Hematopoietic multipotent progenitor cell treated with erythropoietin and hydrocortisone succinate and interleukin-3 and kit ligand, for 15 days (in vitro differentiated cells): ENCODE results near the gene TUBGCP2.

Experiments
- DNase-seq: peaks from one replicate; pipeline ENCODE4 v3.0.0-alpha.2; 2015; ENCODE audit warnings: low spot score

TUBGCP2 gene

GRCh38 chr10:133279326-133280226 lies 29.1 kb downstream of the TUBGCP2 start:
- no peak for DNase-seq

GRCh38 chr10:133278577-133279265 lies 30.0 kb downstream of the TUBGCP2 start:
- DNase-seq: peak; percentile 74

- DNase-seq: no peak
Measured at GRCh38 chr10:133277993-133278576, 30.6 kb downstream of the TUBGCP2 start.

GRCh38 chr10:133277277-133277992 lies 31.2 kb downstream of the TUBGCP2 start:
- DNase-seq: no peak

GRCh38 chr10:133276435-133277201 lies 32.1 kb downstream of the TUBGCP2 start, which contains the start of gene ADAM8:
ADAM8 (minus strand) TSS chr10:133276868; CDS start chr10:133276817, 51 bp downstream.
- DNase-seq: no peak

- no peak for DNase-seq
Measured at GRCh38 chr10:133276100-133276434, 32.6 kb downstream of the TUBGCP2 start.

- DNase-seq: no peak
Measured at GRCh38 chr10:133275684-133276092, 33.0 kb downstream of the TUBGCP2 start.

- DNase-seq: no peak
Measured at GRCh38 chr10:133274751-133275683, 33.7 kb downstream of the TUBGCP2 start.

- DNase-seq: no peak
Measured at GRCh38 chr10:133273534-133274143, 35.0 kb downstream of the TUBGCP2 start.

- DNase-seq: no peak
Measured at GRCh38 chr10:133272964-133273420, 35.7 kb downstream of the TUBGCP2 start.

- no peak for DNase-seq
Measured at GRCh38 chr10:133272301-133272963, 36.2 kb downstream of the TUBGCP2 start.

- no peak for DNase-seq
Measured at GRCh38 chr10:133271521-133272300, 37.0 kb downstream of the TUBGCP2 start.

GRCh38 chr10:133270773-133271297 lies 37.8 kb downstream of the TUBGCP2 start:
- no peak for DNase-seq

GRCh38 chr10:133270204-133270603 lies 38.5 kb downstream of the TUBGCP2 start:
- DNase-seq: no peak

- no peak for DNase-seq
Measured at GRCh38 chr10:133269367-133269766, 39.3 kb downstream of the TUBGCP2 start.

GRCh38 chr10:133268532-133268931 lies 40.1 kb downstream of the TUBGCP2 start:
- DNase-seq: no peak

GRCh38 chr10:133267829-133268228 lies 40.8 kb downstream of the TUBGCP2 start:
- DNase-seq: no peak

- DNase-seq: no peak
Measured at GRCh38 chr10:133267293-133267692, 41.4 kb downstream of the TUBGCP2 start.
